Cortex of kidney (tissue), 1 donor: ENCODE data around the gene PLSCR3.
"Not testable (repeated sequence)": the region's sequence is repeated elsewhere in the genome, so short reads cannot be mapped to it uniquely, and the experiment has no call there.

Source experiments
- DNase-seq: peaks from one replicate; lab custom pipeline; 2025; lab: John Stamatoyannopoulos, UW

PLSCR3 gene

DNA sequence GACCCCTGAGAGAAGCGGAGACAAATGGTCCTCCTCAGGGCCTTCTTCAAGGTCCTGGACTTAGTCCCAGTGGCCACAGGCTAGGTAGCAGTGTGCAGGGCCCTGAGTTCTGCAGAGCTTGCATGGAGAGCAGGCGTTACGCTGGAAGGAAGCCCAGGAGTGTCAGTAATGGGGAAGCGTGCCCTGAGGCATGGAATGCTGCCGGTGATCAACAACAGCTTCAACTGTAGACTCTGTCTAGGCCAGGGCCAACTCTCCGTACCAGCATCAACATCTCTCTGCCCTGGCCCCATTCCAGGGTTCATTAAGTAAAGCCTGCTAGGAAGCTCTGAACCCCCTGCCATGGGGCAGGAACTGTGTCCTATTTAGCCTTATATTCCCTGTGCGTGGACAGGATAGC, 14.0 kb downstream of the PLSCR3 start:
- no peak for DNase-seq

DNA sequence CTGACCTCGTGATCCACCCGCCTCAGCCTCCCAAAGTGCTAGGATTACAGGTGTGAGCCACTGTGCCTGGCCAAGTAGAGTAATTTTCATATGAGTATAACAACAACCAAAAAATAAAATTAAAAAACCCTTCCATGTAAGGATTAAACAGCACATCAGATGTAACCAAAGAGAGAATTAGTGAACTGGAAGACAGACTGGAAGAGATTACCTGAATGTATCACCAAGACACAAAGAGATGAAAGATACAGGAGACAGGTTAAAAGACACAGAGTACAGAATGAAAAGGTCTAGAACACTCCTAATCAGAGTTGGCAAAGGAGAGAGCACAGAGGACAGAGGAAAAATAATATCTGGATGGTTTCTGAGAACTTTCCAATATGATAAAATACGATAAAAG, 15.2 kb downstream of the PLSCR3 start:
- no peak for DNase-seq

DNA sequence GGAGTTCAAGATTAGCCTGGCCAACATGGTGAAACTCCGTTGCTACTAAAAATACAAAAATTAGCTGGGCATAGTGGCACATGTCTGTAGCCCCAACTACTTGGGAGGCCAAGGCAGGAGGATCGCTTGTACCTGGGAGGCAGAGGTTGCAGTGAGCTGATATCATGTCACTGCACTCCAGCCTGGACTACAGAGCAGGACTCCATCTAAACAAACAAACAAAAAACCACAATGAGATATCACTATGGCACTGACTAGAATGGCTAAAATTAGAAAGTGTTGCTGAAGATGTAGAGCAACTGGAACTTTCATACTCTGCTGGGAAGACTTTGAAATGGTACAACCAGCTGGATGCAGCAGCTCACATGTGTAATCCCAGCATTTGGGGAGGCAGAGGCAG, 20.0 kb downstream of the PLSCR3 start:
- no peak for DNase-seq

DNA sequence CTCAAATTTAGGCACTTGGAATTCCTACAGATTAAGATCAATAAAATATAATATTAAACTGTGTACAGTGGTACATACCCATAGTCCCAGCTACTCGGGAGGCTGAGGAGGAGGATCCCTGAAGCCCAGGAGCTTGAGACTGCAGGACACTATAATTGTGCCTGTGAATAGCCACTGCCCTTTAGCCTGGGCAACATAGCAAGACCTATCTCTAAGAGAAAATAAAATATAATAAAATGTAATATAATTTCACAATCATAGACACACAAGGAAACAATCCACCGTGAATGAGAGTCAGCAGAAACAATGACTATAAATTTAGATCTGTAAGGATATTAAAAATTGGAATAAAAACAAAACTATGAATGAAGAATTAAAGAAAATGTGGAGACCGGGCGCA, 23.5 kb downstream of the PLSCR3 start:
- DNase-seq: no peak

DNA sequence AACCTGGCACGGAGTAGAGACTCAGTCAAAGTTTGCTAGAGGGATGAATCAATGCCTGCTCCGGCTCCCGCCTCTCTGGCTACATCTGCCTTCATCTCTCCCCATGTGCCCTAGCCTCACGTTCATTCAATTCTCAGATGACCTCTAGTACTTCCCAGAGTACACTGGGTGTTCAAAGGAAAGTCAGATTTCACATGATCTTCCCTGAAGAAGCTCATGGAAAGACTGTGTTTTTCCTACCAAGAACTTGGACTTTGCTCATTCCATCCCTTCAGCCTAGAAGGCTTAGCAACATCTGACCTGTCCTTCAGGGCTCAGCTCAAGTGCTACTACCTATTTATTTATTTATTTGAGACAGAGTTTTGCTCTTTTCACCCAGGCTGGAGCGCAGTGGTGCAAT, 24.5 kb downstream of the PLSCR3 start:
- no peak for DNase-seq

DNA sequence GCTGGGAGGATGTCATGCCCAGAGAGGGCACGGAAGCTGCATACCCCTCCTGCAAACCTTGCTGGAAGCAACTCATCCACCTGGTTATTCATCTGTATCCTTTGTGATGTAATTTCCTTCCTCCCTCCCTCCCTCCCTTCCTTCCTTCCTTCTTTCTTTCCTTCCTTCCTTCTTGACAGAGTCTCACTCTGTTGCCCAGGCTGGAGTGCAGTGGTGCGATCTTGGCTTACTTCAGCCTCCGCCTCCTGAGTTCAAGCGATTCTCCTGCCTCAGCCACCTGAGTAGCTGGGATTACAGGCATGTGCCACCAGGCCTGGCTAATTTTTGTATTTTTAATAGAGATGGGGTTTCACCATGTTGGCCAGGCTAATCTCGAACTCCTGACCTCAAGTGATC, 25.7 kb downstream of the PLSCR3 start:
- DNase-seq: not testable (repeated sequence)

DNA sequence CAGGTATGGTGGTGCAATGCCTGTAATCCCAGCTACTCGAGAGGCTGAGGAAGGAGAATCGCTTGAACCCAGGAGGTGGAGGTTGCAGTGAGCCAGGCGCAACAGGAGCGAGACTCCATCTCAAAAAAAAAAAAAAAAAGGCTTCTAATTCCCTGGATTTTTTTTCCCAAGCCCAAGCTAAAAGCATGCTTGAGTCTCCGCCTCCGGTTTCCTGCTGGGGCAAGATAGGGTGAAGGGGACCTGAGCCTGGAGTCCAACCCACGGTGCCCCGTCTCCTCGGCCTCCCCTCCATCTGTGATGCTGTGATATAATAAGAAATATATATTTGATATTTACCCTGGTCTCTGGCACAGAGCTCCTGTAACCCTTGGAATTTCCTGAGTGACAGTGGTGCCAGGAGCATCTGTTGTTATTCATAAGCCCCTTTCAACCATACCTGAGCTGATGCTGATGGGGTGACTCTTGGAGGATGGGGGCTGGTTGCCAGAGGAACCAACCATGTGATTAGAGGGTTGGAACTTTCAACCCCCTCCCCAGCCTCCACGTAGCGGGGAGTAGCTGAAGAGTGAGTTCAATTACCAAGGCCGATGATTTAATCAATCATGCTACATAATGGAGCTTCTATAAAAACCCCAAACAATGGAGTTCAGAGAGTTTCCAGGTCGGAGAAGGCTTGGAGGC, 26.3 kb downstream of the PLSCR3 start:
- DNase-seq: no peak

DNA sequence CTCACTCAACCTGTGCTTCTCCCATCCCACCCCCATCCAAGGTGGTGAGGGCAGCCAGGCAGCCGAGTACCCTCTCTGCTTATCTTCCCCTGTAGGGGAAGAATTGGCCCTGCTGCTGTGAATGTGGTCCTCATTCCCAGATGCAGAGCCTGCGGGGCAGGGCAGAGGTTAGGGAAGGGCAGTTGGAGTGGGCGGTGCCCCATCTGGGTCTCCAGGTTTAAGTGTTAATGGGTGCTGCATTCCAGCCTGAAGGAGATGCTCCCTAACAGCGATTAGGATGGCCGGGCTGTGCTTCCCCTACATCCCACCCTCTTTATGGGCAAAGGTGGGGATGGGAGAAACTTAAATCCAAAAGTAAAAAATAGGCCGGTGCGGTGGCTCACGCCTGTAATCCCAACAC, 27.2 kb downstream of the PLSCR3 start:
- DNase-seq: no peak

DNA sequence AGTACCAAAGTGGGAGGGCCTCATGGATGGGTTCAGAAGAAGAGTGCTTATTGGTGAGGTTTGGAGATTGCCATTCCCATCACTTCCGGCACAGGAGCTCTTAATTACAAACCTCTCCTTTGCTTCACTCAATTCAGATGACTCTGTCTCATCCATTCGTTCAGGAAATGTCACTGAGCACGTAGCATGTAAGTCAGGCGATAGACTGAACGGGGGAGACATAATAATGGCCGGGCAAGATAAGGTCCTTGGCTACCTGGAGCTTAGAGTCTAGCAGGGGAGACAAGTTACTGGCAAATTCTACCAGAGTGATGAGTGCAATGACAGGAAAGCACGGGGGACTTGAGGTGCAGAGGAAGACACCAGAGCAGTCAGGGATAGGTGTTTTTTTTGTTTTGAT, 28.4 kb downstream of the PLSCR3 start:
- DNase-seq: not testable (repeated sequence)

DNA sequence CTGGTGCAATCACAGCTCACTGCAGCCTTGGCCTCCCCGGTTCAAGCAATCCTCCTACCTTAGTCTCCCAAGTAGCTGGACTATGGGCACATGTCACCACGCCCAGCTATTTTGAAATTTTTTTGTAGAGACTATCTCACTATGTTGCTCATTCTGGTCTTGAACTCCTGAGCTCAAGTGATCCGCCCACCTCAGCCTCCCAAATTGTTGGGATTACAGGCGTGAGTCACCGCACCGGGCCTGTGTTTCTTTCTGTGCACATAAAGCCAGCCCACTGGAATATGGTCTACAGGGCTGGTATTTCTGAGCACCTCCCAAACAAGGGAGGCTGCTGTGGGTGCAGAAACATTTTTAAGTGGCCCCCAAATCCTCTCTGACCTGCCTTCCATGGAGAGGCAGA, 31.0 kb downstream of the PLSCR3 start:
- DNase-seq: no peak

DNA sequence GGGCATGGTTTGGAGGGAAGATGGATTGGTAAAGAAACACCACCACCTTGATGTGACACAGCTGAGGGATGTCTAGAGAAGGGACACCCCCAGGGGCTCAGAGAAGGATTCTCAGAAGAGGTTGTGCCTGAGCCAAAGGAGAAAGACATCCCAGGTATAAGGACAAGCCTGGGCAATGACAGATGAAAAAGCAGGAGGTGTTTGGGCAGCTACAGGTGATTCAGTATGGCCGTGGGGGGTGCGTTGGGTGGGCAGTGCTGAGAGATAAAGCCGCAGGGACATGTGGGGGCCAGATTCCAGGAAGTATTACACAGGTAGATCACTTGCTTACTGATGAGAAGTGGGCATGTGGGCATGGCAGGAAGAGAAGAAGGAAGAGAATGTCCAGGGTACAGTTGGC, 32.4 kb downstream of the PLSCR3 start:
- no peak for DNase-seq

DNA sequence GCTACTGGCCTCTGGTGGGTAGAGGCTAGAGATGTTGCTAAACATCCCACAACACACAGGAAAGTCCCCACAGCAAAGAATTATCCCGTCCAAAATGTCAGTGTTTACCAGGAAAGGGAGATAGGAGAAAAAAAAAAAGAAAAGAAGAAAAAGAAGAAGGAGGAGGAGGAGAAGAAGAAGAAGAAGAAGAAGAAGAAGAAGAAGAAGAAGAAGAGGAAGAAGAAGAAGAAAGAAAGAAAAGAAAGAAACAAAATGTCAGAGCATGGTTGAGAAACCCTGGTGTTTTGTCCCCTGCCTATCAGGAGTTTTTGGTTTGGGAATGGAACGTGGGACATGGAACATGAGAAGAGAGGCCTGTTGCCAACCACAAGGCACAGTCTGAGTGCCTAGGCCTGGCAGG, 36.9 kb downstream of the PLSCR3 start:
- no peak for DNase-seq

DNA sequence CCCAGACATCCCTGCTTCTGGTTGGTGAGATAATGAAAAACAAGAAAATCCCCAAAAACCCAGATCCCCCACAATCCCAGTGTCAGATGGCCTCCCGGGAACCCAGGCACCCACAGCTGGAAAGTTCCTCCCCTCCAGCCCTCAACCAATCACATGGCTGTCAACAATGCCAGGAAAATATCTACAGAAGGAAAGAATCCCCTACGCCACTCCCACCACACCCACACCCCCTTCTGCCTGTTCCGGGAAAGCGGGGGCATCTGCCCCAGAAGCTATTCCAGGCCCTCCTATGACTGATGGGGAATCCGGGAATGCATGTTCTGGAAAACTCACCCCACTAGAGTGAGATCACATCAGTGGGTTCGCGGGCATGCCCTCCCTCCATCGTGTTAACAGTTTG, 37.6 kb downstream of the PLSCR3 start:
- DNase-seq: no peak

DNA sequence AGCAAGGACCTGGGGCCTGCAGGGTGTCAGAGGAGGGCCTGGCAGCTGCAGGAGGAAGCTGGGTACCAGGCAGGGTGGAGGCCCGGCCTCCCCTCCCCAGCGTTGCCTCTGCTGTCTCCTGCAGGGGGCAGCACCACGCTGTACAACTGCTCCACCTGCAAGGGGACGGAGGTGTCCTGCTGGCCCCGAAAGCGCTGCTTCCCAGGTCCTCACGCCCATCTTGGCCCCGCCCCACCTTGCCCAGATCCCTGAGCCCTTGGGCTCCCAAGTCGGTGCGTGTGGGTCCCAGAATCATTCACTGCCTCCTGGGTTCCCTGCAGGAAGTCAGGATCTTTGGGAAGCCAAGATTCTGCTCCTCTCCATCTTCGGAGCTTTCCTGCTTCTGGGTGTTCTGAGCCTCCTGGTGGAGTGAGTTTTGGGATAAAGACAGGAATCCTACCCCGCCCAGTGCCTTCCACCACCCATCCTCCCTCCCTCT, 38.2 kb downstream of the PLSCR3 start:
- DNase-seq: no peak

DNA sequence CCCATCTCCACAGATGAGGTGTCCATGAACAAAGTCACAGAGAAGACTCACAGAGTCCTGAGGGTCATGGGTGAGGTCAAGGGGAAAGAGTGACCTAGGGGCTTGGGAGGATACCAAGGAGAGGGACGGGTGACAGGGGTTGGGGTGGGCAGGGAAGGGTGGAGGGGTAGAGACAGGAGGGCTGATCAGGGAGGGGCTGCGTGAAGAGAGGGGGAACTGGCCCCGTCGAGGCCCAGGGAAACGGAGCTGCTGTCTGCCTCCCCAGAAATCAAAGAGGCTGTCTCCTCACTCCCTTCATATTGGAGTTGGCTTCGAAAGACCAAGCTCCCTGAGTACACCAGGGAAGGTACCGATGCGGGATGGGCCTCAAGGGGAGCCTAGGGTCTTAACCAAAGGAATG, 38.8 kb downstream of the PLSCR3 start:
- DNase-seq: no peak

DNA sequence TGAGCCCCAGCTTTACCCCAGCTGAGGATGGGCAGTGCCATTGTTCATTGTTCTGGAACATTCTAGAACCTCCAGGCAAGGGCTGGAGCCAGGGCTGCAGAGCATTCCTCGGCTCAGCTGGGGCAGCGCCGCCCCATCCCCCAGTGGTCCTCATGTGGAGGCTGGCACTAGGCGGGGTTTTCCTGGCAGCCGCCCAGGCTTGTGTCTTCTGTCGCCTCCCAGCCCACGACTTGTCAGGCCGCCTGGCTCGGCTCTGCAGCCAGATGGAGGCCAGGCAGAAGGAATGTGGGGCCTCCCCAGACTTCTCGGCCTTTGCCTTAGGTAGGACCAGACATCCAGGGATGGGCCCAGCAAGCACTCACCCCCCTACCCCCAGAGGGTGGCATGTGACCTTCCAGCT, 39.3 kb downstream of the PLSCR3 start, which contains the start of gene TMEM95:
TMEM95 (plus strand) TSS at position 104 of the 400 bp plus-strand sequence; CDS start at position 153, 49 bp downstream.
- no peak for DNase-seq

DNA sequence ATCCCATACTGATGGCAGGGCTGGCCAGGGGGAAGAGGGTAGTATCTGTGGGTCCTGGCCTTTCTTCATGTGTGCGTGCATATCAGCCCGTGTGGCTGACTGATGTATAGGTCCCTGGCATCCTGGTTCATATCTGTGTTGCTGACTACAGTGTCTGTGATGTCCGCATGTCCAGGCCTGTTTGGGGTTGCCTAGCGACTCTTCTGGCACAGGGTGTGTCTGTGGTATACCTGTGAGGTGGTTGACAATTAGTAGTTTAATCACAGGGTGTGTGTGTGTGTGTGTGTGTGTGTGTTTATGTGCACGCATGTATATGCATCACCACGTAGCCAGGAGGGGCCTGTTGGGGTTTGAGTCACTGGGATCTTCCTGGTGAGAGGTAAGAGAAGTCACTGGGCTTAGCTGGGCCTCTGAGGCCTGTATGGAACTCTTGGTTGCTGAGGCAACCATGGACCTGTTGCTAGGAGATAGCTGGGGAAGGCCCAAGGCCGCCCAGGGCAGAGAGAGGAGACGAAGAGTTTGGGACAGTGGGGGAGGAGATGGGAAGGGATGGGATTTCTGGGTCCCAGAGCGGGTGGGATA, 40.0 kb downstream of the PLSCR3 start:
- no peak for DNase-seq

DNA sequence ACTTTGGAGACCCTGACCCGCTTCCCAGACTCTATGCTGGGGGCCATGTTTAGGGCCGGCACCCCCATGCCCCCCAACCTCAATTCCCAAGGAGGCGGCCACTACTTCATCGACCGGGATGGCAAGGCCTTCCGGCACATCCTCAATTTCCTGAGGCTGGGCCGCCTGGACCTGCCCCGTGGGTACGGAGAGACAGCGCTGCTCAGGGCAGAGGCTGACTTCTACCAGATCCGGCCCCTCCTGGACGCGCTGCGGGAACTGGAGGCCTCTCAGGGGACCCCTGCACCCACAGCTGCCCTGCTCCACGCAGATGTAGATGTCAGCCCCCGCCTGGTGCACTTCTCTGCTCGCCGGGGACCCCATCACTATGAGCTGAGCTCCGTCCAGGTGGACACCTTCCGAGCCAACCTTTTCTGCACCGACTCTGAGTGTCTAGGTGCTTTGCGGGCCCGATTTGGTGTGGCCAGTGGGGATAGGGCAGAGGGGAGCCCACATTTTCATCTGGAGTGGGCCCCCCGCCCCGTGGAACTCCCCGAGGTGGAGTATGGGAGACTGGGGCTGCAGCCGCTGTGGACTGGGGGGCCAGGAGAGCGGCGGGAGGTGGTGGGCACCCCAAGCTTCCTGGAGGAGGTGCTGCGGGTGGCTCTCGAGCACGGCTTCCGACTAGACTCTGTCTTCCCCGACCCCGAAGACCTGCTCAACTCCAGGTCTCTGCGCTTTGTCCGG, 41.3 kb downstream of the PLSCR3 start:
- DNase-seq: no peak

DNA sequence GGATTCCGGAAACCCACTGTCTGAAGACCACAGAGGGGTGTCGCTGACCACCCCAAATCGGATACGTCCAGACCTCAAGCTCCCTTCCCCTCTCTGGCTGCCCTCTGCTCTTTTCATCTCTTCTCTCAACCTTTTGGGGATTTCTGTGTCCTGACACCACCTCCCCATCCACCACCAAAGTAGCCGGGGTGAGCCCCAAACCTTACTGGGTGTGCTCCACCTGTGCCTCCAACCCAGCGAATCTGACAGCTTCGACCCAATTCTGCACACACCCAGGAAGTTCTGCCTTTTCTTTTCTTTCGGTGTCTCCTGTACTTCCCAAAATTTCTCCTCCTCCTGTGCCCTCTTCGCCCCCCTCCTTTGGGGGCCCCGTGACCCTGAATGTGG, 41.8 kb downstream of the PLSCR3 start:
- DNase-seq: no peak

DNA sequence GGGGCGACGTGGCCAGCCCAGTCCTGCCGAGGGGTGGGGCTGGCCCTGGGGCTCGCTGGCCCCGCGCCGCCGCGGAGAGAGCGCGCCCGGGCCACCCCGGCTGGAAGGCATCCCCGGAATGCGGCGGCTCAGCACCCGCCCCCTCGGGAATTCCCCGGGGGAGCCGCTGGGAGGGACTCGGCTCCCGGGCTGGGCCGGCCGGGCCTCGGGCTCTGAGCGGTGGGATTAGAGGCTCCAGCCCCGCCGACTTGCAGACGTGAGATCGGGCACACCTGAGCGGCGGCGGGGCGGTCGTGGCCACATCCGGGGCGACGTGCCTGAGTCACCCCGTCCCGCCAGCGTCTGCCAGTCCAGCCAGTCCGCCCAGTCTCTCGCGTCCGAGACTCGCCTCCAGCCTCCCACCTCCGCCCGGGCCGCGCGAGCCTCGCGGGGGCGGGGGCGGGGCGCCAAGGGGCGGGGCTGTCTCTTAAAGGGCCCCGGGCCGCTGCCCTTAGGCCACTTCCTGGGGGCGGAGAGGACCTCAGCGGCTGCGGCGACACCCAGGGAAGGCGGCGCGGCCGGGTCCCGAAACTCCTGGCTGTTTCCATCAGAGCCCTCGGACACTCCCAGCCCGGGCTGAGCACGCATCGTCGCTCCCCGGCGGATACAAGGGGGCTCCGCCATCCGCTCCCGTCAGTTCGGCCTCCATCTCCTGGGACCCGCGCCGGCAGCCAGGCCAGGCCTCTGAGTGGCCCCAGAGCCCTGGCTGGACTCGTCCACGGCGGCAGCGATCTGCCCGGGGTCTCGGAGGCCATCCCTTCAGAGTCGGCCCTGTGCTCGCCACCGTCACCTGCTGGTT, 42.4 kb downstream of the PLSCR3 start, which contains the start of gene KCTD11:
KCTD11 (plus strand) TSS at position 498 of the 838 bp plus-strand sequence.
- peak; percentile 27 for DNase-seq

DNA sequence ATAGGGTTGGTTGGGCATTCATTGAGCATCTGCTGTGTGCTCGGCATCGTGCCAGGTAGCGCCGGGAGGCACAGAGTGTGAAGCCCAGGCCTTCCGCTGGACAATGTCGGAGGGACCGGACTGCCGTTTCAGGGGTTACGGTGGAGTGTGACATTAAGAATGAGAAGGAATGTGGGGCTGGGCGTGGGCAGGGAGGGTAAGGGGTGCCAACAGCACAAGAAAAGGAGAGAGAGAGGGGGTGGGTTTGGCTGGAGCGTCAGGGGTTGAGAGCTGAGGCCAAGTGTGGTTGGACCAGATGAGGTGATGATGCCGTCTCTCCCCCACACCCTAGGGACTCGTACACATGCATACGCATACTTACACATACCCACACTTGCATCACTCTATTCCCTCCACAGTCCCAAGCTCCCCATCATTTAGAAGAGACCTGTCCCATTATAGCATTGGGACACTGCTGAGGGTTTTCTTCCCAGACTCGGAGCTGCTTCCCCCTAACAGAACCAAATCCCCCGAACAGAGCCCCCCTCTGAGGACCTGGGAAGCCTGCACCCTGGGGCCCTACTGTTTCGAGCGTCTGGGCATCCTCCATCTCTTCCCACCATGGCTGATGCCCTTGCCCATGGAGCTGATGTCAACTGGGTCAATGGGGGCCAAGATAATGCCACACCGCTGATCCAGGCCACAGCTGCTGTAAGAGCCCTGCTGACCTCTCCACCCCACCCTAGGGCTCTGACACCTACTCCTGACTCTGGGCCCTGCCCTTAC, 45.7 kb downstream of the PLSCR3 start:
- no peak for DNase-seq
